Erythroblast (primary cell): ENCODE results near the gene DCLRE1B.

Experiments
- DNase-seq, 2 experiments: peaks; one replicate each; lab custom pipeline; 2025; lab: John Stamatoyannopoulos, UW
- GATA1 ChIP-seq: IDR thresholded peaks from 2 replicates; pipeline ENCODE4 v1.6.1; 2011; ENCODE audit warnings: low read depth, mild to moderate bottlenecking, control low read depth, low read length, moderate library complexity
- POLR2A ChIP-seq: IDR thresholded peaks from 2 replicates; pipeline ENCODE4 v1.6.1; 2011; ENCODE audit warnings: mild to moderate bottlenecking, low read length

Gene DCLRE1B

DNA sequence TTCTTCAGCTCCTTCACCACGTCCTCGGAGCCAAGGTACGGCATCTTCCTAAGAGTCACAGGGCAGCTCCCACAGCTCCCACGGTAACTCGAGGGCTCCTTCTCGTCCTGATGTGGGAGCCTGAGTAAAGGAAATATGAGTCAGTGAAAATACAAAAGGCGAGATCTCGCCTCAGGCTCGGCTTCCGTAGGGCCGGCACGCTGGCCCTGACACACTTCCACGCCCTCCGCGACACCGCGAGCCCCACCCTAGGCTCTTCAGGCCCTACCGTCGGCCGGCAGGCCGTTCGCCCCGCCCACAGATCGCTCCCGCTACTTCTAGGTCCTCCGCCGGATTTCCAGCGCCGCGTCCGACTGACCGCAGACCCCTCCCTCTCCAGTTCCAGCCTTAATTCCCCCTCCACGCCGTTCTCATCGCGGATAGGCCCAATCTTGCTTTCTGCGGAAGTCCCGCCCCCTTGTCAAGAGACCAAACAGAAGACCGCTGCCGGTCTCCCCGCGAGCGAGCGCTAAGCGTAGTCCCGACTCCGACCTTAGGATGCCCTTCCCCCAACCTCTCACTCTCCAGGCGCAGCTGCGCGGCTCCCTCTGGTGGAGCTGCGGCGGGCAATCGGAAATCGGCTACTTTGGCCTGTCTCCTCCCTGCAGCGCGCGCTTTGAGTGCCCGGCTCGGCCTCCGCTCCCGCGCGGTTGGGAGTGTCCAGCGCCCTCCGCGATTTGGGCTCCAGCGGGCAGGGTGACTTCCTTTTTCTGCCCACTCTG is at the start of gene DCLRE1B, which contains the start of gene AP4B1:
DCLRE1B (plus strand) TSS at position 653 of the 761 bp plus-strand sequence. CDS start 261 bp downstream, outside the sequence.
AP4B1 (minus strand) TSS at position 126 of the 761 bp plus-strand sequence; CDS start at position 44, 82 bp downstream.
- no peak for TF ChIP-seq GATA1
- peak; percentile 92 for TF ChIP-seq POLR2A
- DNase-seq = peak; percentile 99 to 100

DNA sequence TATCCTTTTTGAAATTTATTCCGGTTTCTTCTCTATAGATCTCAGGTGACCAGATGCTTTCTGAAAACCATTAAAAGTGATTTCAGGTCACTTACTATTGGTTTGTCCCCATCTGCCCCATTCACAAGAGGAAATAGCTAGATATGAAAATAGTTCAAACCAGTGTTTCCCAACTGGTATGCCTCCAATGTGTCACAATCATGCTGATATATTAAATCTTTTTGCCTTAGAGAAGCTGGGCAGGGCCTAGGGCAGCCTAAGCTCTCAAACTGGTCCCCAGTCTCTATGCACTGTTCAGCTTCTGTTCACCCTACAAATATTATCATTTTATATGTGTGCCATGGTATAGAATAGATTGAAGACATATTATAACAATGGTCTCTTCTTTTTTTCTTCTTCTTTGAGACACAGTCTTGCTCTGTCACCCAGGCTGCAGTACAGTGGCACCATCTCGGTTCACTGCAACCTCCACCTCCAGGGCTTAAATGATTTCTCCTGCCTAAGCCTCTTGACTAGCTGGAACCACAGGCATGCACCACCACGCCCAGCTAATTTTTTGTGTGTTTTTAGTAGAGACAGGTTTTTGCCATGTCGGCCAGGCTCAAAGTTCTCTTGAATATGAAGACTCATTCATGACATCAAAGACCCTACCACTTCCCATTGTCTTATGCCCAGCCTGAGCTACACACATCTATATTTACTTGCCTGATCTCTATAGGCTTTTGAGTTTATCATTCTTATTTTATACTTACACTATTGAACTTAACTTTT is 49.3 kb upstream of the DCLRE1B start:
- no peak for DNase-seq
- no peak for TF ChIP-seq POLR2A
- TF ChIP-seq GATA1 = no peak

DNA sequence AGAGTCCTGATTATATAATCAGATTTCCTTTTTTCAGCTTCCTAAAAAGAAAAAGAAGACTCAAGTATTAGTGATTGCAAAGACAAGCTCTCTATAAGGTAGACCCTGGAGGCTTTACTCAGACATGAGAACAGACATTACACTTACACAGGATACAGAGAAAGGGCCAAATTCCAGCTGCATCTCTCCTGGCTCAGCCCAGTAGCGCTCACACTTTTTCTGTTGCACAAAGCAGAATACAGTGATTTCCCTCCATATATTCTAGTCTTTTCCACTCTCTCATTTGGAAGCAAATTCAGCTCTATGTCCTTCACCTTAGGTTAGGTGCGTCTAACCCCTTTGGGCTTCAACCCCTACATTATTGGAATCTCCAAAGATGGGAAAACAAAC is 48.7 kb upstream of the DCLRE1B start:
- DNase-seq = no peak
- TF ChIP-seq GATA1 = no peak
- no peak for TF ChIP-seq POLR2A

DNA sequence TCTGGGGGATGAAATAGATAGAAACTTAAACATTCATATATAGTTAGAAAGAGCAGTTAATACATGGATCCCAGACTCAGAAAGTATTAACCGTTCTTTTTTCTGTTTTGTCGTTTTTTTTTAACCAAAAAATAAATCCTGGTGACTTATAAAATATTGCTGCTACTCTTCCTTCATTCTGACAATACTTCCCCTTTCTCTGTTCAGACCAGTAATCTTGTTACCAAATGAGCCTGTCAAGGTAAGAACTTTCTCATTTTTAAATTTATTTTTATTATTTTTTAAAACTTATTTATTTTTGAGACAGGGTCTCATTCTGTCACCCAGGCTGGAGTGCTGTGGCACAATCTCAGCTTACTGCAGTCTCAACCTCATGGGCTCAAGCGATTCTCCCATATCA is 47.4 kb upstream of the DCLRE1B start:
- TF ChIP-seq POLR2A (no peak), GATA1 (no peak)
- no peak for DNase-seq

DNA sequence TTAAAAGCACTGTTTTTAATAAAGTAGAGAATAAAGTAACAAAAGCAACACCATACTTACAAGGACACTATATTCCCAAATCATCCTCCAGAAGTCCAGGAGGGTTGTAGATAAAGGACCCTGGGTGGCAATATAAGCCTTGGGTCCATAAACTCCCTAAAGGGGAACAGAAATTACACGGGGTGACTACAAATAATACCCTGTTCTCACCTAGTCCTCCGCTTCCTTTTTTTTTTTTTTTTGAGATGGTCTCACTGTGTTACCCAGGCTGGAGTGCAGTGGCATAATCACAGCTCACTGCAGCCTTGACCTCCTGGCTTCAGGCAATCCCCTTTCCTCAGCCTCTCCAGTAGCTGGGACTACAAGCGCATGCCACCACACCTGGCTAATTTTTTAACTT is 46.7 kb upstream of the DCLRE1B start:
- DNase-seq = no peak
- no peak for TF ChIP-seq POLR2A
- TF ChIP-seq GATA1 = no peak

DNA sequence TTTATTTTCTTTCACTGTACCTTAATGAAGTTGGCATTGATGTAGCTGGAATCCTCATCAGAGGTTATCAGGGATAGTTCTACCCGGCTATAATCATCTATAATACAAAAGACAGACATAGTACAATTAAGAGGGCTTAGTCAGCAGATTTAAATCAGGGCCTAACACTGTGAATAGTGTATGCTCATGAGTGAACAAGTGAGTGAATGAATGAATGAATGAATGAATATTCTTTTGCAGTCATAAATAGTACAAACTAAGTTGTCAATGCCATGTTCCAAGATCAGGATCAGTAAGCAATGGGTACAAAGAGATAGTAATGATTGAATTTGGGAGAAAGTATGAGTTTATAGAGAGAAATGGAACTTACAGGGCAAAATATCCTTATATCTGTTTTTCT is 46.1 kb upstream of the DCLRE1B start:
- no peak for TF ChIP-seq POLR2A
- TF ChIP-seq GATA1 = no peak
- DNase-seq = no peak

DNA sequence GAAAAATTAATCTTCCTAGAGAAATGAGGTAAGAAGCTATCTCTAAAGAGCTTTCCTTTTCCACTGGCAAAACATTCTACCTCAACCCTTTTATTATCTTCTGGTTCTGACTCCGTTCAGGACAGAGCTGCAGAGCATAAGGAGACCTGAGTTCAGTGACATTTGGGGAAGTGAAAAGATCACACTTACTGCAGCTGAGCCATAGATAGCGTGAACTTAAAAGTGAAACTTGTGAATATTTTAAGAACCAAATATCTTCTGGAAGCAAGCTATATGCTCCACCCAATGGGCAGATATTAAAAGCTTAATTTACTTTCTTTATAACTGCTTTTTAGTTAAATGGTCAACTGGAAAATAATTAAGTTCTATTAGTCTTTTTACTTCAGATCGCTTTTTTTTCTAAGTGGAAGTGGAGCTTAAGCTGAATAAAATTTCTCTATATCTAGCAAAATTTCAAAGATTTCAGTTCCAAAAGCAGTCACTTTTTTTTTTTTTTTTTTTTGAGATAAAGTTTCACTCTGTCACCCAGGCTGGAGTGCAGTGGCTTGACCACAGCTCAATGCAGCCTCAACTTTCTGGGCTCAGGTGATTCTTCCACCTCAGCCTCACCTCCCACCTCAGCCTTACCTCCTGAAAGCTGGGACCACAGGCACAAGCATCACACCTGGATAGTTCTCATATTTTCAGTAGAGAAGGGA is 45.5 kb upstream of the DCLRE1B start:
- no peak for TF ChIP-seq POLR2A
- no peak for TF ChIP-seq GATA1
- DNase-seq = peak; percentile 21 to 25

DNA sequence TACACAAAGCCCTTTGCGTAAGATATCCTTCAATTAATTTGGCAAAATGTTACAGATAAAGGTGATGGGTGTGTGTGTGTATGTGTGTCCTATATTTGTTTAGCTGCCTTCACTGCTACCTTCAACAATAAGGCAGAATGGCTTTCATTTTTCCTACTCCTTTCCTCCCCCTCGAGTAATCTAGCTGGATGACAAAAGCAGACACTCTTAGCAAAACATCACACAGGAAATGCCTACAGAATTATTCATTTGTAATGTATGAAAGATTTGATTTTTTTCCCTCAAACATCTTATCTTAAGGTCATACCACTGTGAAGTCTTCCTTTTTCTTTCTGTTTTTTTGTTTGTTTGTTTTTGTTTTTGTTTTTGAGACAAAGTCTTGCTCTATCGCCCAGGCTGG is 44.2 kb upstream of the DCLRE1B start:
- DNase-seq = no peak
- TF ChIP-seq POLR2A = no peak
- TF ChIP-seq GATA1 = no peak

DNA sequence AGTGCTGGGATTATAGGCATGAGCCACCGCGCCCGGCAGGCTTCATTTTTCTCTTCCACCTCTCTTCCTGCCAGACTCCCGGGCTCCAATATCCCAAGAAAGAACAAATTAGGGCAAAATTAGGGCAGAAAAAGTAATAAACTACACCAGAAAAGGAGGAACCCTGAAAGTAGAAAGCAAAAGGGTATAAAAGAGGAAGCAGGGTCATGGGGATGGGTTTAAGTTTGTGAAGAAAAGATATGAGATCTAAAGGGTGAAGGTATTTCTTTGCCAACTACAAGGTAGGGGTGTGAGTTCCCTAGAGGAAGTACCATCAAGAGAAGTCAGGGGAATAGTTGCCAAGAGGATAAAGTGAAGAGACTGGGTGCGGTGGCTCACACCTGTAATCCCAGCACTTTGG is 43.5 kb upstream of the DCLRE1B start:
- TF ChIP-seq GATA1 (no peak), POLR2A (no peak)
- DNase-seq = no peak

DNA sequence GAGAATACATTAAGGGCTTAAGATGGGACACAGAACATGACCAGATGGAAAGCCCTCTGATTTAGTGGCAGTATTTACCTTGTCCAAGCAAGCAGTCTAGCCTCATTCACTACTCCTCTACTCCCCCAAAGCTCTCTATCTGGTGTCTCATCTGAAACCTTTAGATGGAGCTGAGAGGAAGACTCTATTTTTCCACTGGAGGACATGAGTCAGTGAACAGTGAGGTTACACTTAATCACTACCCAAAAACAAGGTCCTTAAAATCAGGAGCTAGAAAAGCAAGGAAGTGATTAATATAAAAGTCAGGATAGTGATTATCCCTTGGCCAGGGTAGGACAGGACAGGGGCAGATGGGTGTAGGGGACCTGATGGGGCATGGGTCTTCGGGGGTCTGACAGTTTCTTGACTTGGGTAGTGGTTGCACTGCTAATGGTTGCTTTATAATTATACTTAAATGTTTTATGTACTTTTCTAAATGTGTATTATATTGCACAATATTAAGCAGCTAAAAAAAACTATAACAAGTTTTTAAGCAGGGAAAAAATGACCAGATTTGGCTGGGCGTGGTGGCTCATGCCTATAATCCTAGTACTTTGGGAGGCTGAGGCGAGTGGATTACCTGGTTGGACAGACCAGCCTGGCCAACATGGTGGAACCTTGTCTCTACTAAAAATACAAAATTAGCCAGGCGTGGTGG is 36.6 kb upstream of the DCLRE1B start:
- no peak for DNase-seq
- TF ChIP-seq GATA1 (no peak), POLR2A (no peak)

DNA sequence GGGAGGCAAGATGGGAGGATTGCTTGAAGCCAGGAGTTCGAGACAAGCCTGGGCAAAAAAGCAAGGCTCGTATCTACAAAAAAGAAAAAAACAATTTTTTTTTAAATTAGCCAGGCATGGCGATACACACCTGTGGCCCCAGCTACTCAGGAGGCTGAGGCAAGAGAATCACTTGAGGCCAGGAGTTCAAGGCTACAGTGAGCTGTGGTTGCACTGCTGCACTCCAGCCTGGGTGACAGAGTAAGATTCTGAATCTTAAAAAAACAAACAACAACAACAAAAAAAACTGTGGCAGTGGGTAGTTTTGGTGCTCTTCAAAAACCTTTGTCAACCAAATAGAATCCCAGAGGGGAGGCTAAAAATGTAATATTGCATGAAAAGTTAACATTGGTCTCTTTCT is 34.3 kb upstream of the DCLRE1B start:
- DNase-seq = no peak
- TF ChIP-seq POLR2A = no peak
- no peak for TF ChIP-seq GATA1

DNA sequence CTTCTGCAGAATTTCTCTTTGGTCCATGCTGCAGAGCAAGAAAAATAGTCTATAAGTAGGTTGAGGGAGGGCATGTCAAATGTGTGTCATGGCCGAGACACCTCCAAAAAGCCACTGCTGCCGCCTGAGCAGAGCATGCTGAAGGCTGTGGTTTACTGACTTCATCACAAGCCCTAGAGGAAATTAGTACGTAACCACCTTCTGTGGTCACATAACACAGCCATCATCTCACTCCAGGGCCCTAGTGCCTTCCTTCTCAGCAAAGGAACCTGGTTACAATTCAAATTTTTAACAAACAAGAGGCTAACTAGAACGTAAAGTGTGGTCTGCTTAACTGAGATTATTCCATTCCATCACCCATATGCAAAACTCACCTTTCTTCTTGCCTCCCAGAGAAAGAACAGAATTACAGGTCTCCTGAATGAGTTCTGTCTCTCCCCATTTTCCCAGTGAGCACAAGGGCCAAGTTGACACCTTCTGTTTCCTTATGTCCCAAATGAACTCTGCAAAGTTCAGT is 33.5 kb upstream of the DCLRE1B start, which contains the start of gene PTPN22:
PTPN22 (minus strand) TSS at position 116 of the 517 bp plus-strand sequence.
- no peak for TF ChIP-seq GATA1
- peak; percentile 74 for TF ChIP-seq POLR2A
- DNase-seq = peak; percentile 20 to 30

DNA sequence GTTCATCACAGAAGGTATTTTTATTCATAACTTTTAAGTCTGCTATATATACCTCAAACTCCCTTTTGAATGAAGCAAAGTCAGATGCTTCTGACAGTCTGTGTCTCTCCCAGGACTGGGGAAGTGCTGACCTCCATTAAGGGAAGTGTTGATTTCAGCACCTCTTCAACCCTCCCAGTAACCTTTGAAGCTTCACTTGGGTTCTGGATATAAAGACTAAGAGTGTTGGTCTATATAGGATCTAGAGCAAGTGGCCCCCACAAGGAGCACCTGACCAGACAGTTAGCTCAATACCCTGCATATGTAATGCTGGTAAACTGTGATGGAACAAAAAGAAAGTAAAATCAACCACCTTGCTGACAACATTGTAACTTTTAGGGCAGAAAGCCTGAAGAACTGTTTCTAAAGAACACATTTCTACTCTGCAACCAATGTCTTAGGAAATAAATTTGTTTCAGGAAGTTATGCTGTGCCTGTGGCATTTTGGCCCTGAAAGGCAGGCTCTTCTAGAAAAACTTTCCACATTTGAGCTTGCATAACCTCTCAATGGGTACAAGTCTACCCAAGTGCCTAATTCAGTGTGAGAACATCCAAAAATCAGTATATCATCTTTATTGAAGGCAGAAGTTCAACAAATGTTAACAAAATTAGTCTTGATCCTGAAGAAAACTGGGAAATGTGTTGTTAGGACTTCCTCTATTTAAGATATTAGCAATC is 32.7 kb upstream of the DCLRE1B start:
- DNase-seq = peak in 1 of 2 experiments; percentile 21
- TF ChIP-seq GATA1 = no peak
- TF ChIP-seq POLR2A = no peak
